Peyer's patch (tissue), 4 donors: ENCODE measurements around the gene ELAVL1. TPM values are rescaled to one million over a fixed set of nuclear protein-coding genes. Genes with fewer than 3 reads are reported as not detected.

Experiments
- DNase-seq, 3 donors: peaks; one replicate each; pipeline ENCODE4 v3.0.0-alpha.2; 2017 to 2019
- H3K27ac ChIP-seq, 4 donors: fragments of 200-600 bp; sonication (generic); one replicate each; pipeline ENCODE4 v1.5.1; 2016 to 2019
- H3K27me3 ChIP-seq, 2 donors: fragments of 200-600 bp; sonication (generic); one replicate each; pipeline ENCODE4 v1.5.1; 2019
- H3K36me3 ChIP-seq, 3 donors: fragments of 200-600 bp; sonication (generic); one replicate each; pipeline ENCODE4 v1.5.1; 2016 to 2019
- H3K4me1 ChIP-seq, 4 donors: fragments of 200-600 bp; sonication (generic); one replicate each; pipeline ENCODE4 v1.5.1; 2016 to 2019
- H3K4me3 ChIP-seq, 4 donors: fragments of 200-600 bp; sonication (generic); 1 replicate in 3 of 4; 2 replicates in 1 of 4; pipeline ENCODE4 v1.5.1; 2016 to 2019; ENCODE audit warnings: mild to moderate bottlenecking in 1 of 4
- H3K9me3 ChIP-seq, 4 donors: fragments of 200-600 bp; sonication (generic); one replicate each; pipeline ENCODE4 v1.5.1; 2016 to 2019; ENCODE audit warnings: mild to moderate bottlenecking in 1 of 4
- POLR2A ChIP-seq, 2 donors: fragments of 450-650 bp; IDR thresholded peaks; one replicate each; pipeline ENCODE4 v1.5.1; 2017; ENCODE audit warnings: antibody characterized with exemption in 2 of 2, mild to moderate bottlenecking in 2 of 2, moderate library complexity in 2 of 2
- total RNA-seq, 4 donors: library from RNA; depleted of rRNA; stranded (reverse); fragments of >200 nt; gene quantifications; one replicate each; pipeline ENCODE4 v1.1.0, GENCODE V29; 2016
- TF ChIP-seq, protein P1 (sequence below), 6 experiments: fragments of 450-650 bp in 4 of 6; fragments of 200-600 bp in 2 of 6; sonication (generic) in 1 of 6; IDR thresholded peaks; one replicate each; pipeline ENCODE4 v1.5.1; 2017 to 2019; ENCODE audit warnings: antibody characterized with exemption in 6 of 6, mild to moderate bottlenecking in 3 of 6, moderate library complexity in 1 of 6

Gene ELAVL1
- total RNA-seq, 4 donors from 2014 or later = 21.0 to 41.7 (median 25.9) TPM

DNA sequence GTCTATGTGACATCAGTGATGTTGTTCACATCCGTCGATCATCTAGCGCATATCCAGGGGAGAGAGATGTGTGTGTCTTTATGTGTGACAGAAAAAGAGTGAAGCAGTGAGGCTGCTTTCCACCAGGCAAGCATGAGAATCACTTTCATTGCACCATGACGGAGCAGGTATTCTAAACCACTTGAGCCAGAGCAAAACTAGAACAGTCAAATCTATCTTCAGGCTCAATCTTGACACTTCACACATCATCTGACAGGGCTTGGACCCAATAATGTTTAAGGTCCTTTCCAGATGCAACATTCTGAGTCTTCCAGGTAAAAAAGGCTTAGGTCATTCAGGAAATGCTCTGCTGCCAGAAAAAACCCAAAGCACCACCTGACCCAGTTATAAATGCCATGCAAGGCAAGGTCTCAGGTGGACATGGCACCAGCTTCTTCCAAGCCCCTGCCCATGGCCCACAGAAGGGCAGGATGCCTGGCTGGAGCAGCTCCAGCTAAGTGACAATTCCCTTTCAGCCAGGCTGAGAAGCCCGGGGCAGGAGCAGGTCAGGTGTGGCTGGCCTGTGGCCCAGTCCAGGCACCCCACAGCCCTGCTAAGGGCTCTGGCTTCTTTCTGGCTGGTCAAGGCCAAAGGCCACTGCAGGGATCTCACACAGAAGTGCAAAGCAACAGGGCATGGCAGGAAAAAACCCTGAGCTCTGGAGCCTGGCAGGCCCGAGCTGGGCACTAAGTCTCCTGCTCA, 5.0 kb downstream of the ELAVL1 start:
- no peak overlapping the region for H3K27ac ChIP-seq
- TF ChIP-seq, protein P1, sequence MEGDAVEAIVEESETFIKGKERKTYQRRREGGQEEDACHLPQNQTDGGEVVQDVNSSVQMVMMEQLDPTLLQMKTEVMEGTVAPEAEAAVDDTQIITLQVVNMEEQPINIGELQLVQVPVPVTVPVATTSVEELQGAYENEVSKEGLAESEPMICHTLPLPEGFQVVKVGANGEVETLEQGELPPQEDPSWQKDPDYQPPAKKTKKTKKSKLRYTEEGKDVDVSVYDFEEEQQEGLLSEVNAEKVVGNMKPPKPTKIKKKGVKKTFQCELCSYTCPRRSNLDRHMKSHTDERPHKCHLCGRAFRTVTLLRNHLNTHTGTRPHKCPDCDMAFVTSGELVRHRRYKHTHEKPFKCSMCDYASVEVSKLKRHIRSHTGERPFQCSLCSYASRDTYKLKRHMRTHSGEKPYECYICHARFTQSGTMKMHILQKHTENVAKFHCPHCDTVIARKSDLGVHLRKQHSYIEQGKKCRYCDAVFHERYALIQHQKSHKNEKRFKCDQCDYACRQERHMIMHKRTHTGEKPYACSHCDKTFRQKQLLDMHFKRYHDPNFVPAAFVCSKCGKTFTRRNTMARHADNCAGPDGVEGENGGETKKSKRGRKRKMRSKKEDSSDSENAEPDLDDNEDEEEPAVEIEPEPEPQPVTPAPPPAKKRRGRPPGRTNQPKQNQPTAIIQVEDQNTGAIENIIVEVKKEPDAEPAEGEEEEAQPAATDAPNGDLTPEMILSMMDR (IDR thresholded peaks at IDR 0.05) = no peak
- no peak for TF ChIP-seq POLR2A (IDR thresholded peaks at IDR 0.05)
- peaks cover 0 to 42% (median 20%) of the 10 kb centered on the region in 4 donors for H3K4me1 ChIP-seq
- no peak overlapping the region for H3K4me3 ChIP-seq
- H3K27me3 ChIP-seq = no peaks in the 10 kb centered on the region
- no peak for DNase-seq
- H3K9me3 ChIP-seq = no peaks in the 10 kb centered on the region
- H3K36me3 ChIP-seq = peaks cover 0 to 6% (median 0%) of the 10 kb centered on the region in 3 donors

DNA sequence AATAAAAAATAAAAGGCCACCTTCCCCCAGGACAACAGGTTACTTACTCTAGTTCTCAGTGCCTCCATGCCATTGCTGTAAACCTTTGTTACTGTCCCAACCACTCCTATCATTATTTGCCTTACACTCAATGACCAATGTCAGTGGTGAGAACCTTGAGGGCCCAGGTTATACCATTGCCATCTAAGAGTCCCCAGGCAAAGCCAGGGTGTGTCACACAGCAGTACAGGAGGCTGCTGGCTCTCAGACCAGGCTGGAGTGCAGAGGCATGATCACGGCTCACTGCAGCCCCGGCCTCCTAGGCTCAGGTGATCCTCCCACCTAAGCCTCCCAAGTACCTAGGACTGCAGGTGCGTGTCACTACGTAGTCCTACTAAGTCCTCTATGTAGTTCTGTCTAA, 6.1 kb downstream of the ELAVL1 start:
- no peak for TF ChIP-seq POLR2A (IDR thresholded peaks at IDR 0.05)
- TF ChIP-seq, protein P1 (IDR thresholded peaks at IDR 0.05) = no peak
- Histone ChIP-seq H3K27ac (no peak overlapping the region), H3K27me3 (no peaks in the 10 kb centered on the region), H3K9me3 (no peaks in the 10 kb centered on the region), H3K36me3 (peaks cover 0 to 6% (median 0%) of the 10 kb centered on the region in 3 donors), H3K4me1 (peaks cover 0 to 39% (median 17%) of the 10 kb centered on the region in 4 donors), H3K4me3 (no peak overlapping the region)
- DNase-seq = no peak

DNA sequence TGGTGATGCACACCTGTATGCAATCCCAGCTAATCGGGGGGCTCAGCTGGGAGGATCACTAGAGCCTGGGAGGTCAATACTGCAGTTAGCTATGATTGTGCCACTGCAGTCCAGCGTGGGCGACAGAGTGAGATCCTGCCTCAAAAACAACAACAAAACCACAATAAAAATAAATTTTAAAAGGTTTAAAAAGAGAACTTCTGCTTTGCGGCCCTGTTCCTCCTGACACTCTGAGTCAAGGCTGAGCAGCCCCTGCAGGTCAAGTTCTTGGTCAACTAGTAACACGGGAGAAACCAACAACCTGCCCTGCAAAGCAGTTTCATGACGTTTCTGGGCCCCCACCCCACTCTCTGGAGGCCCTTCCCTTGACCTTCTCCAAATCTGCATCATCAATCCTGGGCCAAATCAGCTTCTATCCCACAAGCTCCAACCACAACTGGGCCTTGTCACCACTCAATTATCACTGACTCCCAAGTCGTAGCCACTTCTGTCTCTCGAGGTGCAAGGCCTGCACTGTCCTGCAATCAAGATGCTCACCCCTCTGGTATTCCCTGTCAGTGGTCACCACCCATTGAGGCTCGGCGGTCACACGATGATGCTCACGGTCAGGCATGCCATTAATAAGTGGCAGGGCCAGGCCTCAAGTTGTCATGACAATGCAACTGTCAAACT, 7.5 kb downstream of the ELAVL1 start:
- Histone ChIP-seq H3K27me3 (no peaks in the 10 kb centered on the region), H3K4me3 (no peak overlapping the region), H3K36me3 (peaks cover 0 to 6% (median 0%) of the 10 kb centered on the region in 3 donors), H3K4me1 (peaks cover 0 to 34% (median 9%) of the 10 kb centered on the region in 4 donors), H3K27ac (no peak overlapping the region), H3K9me3 (no peaks in the 10 kb centered on the region)
- no peak for DNase-seq
- TF ChIP-seq POLR2A (IDR thresholded peaks at IDR 0.05) = no peak
- TF ChIP-seq, protein P1 (IDR thresholded peaks at IDR 0.05) = no peak

DNA sequence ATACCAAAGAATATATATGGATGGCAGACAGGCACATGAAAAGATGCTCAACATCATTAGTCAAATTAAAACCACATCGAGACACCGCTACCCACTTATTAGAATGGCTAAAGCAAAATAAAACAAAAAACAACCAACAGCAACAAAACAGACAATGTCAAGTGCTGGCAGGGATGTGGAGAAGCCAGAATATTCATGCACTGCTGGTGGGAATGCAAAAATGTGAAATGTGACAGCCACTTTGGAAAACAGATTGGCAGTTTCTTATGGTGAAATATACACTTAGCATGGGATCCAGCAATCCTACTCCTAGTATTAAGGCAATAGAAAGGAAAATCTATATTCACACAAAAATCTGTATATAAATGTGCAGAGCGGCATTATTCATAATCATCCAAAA, 8.6 kb downstream of the ELAVL1 start:
- H3K27ac ChIP-seq = no peak overlapping the region
- H3K4me3 ChIP-seq = no peak overlapping the region
- peaks cover 0 to 23% (median 2%) of the 10 kb centered on the region in 4 donors for H3K4me1 ChIP-seq
- TF ChIP-seq POLR2A (IDR thresholded peaks at IDR 0.05) = no peak
- TF ChIP-seq, protein P1 (IDR thresholded peaks at IDR 0.05) = no peak
- H3K27me3 ChIP-seq = no peaks in the 10 kb centered on the region
- peaks cover 0 to 9% (median 0%) of the 10 kb centered on the region in 3 donors for H3K36me3 ChIP-seq
- DNase-seq = no peak
- no peaks in the 10 kb centered on the region for H3K9me3 ChIP-seq

DNA sequence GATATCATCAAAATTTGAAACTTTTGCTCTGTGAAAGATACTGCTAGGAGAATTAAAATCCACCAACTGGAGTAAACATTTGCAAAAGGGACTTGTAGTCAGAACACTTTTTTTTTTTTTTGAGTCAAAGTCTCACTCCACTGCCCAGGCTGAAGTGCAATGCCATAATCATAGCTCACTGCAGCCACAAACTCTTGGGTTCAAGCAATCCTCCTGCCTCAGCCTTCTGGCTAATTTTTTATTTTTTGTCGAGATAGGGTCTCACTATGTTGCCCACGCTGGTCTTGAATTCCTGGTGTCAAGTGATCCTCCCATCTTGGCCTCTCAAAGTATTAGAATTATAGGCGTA, 9.7 kb downstream of the ELAVL1 start:
- no peak overlapping the region for H3K27ac ChIP-seq
- TF ChIP-seq, protein P1 (IDR thresholded peaks at IDR 0.05) = no peak
- no peak for TF ChIP-seq POLR2A (IDR thresholded peaks at IDR 0.05)
- H3K9me3 ChIP-seq = no peaks in the 10 kb centered on the region
- H3K36me3 ChIP-seq = peaks cover 0 to 20% (median 0%) of the 10 kb centered on the region in 3 donors
- H3K27me3 ChIP-seq = no peaks in the 10 kb centered on the region
- no peak overlapping the region for H3K4me3 ChIP-seq
- no peak for DNase-seq
- peaks cover 0 to 12% (median 2%) of the 10 kb centered on the region in 4 donors for H3K4me1 ChIP-seq
